Lower leg skin (tissue), 3 donors: ENCODE data around the gene THSD4.

Experiments used
- POLR2A ChIP-seq, 2 donors: fragments of 450-650 bp; IDR thresholded peaks; one replicate each; pipeline ENCODE4 v1.6.1; 2016 to 2017; ENCODE audit warnings: antibody characterized with exemption in 2 of 2, mild to moderate bottlenecking in 1 of 2, moderate library complexity in 1 of 2
- TF ChIP-seq, protein P1 (sequence below), 3 donors: fragments of 450-650 bp; IDR thresholded peaks; one replicate each; pipeline ENCODE4 v1.5.1; 2016; ENCODE audit warnings: antibody characterized with exemption in 3 of 3, mild to moderate bottlenecking in 3 of 3, moderate library complexity in 2 of 3

- TF ChIP-seq, protein P1, sequence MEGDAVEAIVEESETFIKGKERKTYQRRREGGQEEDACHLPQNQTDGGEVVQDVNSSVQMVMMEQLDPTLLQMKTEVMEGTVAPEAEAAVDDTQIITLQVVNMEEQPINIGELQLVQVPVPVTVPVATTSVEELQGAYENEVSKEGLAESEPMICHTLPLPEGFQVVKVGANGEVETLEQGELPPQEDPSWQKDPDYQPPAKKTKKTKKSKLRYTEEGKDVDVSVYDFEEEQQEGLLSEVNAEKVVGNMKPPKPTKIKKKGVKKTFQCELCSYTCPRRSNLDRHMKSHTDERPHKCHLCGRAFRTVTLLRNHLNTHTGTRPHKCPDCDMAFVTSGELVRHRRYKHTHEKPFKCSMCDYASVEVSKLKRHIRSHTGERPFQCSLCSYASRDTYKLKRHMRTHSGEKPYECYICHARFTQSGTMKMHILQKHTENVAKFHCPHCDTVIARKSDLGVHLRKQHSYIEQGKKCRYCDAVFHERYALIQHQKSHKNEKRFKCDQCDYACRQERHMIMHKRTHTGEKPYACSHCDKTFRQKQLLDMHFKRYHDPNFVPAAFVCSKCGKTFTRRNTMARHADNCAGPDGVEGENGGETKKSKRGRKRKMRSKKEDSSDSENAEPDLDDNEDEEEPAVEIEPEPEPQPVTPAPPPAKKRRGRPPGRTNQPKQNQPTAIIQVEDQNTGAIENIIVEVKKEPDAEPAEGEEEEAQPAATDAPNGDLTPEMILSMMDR (IDR thresholded peaks at IDR 0.05) = no peak
- no peak for TF ChIP-seq POLR2A (IDR thresholded peaks at IDR 0.05)
These were observed 214.4 kb downstream of the THSD4 start for GRCh38 chr15:71329497-71330260.
